GM18505 (cell line): ENCODE results near the gene MALSU1.

Experiments used
- ATAC-seq: cut with Tn5 transposase; IDR thresholded peaks from one replicate; pipeline ENCODE4 v1.9.1; 2021; ENCODE audit not compliant: unreplicated experiment
- POLR2A ChIP-seq: IDR thresholded peaks from 4 replicates; pipeline ENCODE4 v1.6.1; 2011; ENCODE audit warnings: borderline replicate concordance; ENCODE audit not compliant: insufficient read depth, insufficient read length; ENCODE audit errors: extremely low read depth

The MALSU1 gene

DNA sequence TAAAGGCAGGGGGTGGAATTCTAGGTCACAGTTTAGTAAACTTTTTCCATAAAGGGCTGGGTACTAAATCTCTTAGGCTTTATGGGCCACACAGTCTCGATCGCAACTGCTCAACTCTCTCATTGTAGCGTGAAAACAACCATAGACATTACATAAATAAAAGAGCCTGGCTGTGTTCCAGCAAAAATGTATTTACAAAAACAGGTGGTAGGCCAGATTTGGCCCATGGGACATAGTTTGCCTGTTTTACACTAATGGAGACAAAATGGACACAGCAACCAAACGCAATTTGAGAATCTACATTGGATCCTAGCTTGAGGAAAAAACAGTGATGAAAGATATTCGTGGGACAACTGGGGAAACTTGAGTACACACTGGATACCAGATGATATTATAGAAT, 23.2 kb upstream of the MALSU1 start:
- TF ChIP-seq POLR2A = no peak
- ATAC-seq = no peak

DNA sequence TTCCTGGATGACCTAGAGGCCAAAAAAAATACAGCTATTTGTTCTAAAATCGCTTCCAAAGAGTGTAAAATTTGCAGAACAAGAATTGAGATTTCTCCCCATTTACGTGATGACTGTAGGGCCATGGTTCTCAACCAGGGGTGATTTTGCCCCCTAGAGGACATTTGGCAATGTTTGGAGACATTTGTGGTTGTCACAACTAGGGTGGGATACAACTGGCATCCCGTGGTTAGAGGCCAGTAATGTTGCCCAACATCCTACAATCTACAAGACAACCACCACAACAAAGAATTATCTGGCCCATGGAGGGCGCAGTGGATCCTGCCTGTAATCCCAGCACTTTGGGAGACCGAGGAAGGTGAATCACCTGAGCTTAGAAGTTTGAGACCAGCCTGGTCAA, 22.8 kb upstream of the MALSU1 start:
- ATAC-seq = no peak
- TF ChIP-seq POLR2A = no peak

DNA sequence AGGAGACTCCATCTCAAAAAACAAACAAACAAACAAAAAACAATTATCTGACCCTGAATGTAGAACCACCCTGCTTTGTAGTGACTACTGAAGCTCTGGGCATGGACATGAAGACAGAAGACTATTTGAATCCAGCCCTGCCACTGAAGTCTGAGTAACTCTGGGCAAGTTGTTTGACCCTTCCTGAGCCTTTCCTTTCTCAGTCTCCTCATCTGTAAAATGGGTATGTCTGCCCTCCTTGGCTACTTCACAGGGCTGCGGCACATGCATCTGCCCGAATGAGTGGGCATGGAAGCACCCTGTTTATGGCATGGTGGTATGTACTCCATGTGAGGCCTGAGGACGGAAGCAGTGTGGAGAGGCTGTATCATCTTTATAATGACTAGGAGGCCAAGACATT, 22.2 kb upstream of the MALSU1 start:
- TF ChIP-seq POLR2A = no peak
- no peak for ATAC-seq

DNA sequence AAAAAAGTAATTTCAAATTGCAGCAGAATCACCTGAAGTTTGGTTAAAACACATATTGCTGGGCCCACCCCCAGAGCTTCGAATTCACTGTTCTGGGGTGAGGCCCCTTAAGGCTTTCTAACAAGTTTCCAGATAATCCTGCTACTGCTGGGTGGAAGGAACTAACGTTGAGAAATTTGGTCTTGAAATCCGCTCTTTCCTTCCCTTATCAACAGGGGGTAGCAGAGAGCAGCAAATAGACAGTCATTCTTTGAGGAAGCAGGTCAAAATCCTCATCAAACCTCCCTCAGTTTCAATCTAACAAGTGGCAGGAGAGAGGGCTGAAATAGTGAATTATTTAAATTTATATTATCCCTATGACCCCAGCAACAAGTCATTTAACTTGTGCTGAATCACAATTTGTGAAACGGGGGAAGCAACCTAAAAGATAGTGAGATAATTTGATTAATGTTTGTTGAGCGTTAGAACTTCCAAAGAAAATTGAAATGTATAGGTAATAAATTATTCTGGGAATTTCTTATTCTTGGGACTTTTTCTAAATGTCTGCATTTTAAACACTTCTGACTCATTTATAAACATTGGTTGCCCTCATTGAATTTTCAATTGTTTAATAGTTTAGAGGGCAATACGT, 21.7 kb upstream of the MALSU1 start:
- TF ChIP-seq POLR2A = no peak
- no peak for ATAC-seq

DNA sequence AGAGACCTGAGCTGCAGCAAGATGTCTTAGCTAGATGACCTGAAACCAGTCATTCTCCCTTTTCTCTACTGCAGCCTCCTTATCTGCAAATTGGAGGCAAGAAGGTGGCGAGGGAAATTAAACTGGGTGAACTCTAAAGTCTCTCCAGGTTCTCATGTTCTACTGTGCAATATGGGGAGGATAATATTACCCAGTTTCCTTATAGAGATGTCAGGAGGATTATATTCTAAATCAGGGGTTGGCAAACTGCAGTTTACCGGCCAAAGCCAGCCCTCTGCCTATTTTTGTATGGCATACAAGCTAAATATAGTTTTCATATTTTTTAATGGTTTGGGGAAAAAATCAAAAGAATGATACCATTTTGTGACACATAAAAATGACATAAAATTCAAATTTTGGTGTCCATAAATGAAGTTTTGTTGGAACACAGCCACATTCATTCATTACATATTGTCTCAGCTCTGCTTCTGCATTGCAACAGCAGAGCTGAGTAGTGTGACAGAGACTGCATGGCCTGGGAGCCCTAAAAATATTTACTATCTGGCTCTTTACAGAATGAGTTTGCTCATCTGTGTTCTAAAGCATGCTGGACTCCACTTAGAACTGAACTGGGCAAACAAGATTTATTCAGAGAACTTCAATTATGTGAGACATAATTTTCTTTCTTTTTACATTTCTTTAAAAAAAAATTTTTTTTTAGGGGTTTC, 19.2 kb upstream of the MALSU1 start:
- no peak for TF ChIP-seq POLR2A
- no peak for ATAC-seq

DNA sequence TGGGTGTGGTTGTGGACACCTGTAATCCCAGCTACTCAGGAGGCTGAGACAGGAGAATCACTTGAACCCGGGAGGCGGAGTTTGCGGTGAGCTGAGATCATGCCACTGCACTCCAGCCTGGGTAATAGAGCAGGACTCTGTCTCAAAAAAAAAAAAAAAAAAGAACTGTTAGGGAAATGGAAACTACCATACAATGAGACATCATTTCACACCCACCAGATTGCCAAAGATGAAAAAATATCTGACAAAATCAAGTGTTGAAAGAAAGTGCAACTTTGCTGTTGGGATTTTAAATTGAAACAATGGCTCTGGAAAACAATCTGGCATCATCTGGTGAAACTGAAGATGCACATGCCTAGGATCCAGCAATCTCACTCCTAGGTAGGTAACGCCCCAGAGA, 16.1 kb upstream of the MALSU1 start:
- no peak for ATAC-seq
- no peak for TF ChIP-seq POLR2A

DNA sequence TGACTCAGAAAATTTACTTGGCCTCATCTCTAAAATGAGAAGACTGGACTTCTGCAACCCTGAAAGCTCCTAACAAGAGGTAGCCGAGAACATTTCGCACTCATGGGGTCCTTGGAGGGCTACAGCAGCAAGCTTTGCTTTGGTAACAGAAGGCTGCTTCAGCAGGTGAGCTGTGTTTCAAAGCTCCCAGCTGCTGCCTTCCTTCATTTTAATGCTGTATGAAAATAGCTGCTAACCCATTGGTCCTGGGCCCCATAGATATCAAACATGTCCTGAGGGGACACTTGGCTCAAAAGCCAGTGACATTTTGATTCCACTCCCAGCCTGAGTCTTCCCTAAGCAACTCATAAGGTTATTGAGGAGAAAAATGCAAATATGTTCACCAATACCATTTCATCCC, 14.3 kb upstream of the MALSU1 start:
- no peak for ATAC-seq
- no peak for TF ChIP-seq POLR2A

DNA sequence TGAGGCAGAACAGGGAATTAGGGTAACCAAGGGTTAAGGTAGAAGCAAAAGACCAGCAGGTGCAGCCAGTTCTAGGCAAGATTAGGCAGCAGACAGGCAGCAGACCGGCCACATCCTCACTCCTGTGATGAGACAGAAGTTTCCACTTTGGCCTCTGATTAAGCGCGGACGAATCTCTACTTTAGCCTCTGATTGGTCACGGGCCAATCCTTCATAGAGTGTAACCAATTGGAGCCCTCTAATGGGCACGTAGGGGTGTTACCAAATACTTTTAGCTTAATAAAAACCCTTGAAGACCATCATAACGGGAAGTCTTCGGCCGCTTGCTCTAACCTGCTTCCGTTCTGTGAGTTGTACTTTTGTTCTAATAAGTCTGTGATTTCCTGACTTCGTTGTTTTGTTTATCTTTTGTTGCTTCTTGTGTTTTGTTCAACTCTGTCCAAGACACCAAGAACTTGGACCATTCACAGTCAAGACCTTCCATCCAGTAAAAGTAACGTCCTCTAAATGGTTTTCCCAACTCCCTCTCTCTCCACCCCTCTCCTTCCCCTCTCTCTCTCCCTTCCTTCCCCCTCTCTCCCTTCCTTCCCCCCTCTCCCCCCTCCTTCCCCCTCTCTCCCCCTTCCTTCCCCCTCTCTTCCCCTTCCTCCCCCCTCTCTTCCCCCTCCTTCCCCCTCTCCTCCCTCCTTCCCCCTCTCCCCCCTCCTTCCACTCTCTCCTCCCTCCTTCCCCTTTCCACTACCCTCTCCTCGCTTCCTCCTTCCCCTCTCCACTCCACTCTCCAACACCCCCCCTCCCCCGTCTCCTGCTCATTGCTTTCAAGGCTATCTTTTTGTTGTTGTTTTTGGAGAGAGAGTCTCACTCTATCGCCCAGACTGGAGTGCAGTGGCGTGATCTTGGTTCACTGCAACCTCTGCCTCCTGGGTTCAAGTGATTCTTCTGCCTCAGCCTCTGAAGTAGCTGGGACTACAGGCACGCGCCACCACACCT, 13.2 kb upstream of the MALSU1 start:
- no peak for ATAC-seq

DNA sequence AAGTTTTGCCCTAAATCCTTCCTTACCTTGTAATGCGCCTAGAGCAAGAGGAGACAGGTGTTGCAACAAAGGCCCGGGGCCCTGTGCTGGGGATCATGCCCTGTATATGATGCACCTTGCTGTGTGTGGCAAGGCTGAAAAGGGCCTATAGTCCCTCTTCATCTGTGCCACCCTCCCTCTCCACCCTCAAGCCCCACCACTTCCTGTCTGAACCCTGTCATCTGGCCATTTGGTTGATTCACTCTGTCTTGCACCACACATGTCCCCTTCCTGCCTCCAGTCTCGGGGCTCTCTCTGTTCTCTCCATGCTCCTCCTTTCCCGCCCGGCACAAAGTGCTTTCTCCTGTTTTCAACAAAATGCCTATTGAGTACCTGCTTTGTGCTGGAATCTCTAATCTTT, 11.5 kb upstream of the MALSU1 start:
- no peak for ATAC-seq
- TF ChIP-seq POLR2A = no peak

More for the DNA sequence above, 13.2 kb upstream of the MALSU1 start:
- TF ChIP-seq POLR2A = no peak

DNA sequence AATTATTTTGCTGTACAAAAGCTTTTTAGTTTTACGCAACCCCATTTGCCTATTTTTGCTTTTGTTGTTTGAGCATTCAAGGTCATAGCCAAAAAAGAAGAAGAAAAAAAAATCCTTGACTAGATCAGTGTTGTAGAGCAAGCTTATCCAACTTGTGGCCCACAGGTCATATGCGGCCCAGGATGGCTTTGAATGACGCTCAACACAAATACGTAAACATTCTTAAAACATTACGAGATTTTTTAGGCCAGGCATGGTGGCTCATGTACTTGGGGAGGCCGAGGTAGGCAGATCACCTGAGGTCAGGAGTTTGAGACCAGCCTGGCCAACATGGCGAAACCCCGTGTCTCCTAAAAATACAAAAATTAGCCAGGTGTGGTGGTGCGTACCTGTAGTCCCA, 8.1 kb upstream of the MALSU1 start:
- TF ChIP-seq POLR2A = no peak
- ATAC-seq = no peak

DNA sequence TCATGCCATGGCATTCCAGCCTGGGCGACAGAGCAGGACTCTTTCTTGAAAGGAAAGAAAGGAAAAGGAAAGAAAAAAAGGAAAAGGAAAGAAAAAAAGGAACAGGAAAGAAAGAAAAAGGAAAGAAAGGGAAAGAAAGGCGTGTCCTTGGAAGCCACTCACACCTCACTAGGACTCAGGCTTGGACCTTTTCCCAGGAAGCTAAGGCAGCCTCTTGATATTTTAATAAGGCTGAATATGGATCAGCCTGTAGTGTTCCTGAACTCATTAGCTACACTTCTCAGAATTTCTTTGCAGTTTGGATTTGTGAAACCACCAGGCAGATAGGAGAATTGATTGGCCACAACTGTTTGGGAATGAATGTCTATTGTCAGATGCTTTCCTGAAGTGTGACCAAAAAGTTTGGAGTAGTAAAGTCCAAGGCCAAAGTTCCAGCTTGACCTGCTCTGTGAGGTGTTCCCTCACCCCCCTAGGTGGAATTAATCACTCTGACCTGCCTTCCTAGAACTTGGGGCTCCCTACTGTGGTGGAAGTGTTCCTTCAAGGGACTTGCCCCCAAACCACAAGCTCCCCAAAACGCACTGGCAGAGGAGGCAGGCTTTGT, 7.1 kb upstream of the MALSU1 start:
- TF ChIP-seq POLR2A = no peak
- ATAC-seq = no peak

DNA sequence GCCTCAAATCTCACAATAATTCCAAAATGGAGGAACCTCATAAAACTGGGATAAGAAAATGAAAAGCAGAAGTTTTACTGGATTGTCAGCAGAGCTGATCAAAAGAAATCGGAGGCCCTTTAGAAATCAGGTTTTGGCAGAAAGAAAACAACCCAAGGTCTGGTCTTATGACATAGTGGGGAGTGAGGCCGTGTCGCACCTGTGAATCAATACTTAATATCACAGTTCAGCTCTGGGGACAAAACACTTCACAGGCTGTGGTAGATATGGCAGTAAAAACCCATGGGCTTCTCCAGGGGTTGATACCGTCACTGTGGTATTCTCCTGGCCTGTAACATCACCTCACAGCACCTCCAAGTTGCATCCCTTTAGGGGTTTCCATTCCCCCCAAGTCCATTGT, 6.5 kb upstream of the MALSU1 start:
- no peak for TF ChIP-seq POLR2A
- no peak for ATAC-seq

DNA sequence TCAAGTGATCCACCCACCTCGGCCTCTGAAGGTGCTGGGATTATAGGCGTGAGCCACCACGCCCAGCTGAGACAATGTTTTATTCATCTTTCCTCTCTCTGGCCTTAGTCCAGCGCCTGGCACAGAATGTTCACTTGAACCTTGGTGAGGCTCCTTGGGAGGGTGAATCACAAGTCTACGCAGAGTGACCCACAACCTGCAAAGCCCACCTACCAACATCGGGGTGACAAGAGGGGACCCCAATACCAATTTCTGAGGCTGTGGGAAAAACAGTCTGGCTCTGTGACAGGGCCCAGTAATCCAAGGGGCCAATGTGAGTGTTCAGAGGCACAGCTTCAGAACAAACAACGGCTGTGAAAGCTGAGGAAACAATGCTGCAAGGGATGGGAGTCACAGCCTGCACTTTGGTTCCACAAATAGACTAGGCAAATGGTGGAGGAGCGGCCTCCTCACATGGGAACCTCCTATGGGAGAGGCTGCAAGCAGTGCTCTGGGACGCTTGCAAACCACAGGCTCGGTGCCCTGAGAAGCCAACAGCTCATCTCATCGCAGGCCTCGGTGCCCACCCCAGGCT, 5.6 kb upstream of the MALSU1 start:
- TF ChIP-seq POLR2A = no peak
- no peak for ATAC-seq
